CD4-positive, alpha-beta T cell treated with Interleukin-1 beta for 1 hour (primary cell): ENCODE data around the gene RTL10.

Experiments used
- DNase-seq, 2 donors: peaks; one replicate each; pipeline ENCODE4 v3.0.0-alpha.2; 2020 to 2022

Gene RTL10, protein sequence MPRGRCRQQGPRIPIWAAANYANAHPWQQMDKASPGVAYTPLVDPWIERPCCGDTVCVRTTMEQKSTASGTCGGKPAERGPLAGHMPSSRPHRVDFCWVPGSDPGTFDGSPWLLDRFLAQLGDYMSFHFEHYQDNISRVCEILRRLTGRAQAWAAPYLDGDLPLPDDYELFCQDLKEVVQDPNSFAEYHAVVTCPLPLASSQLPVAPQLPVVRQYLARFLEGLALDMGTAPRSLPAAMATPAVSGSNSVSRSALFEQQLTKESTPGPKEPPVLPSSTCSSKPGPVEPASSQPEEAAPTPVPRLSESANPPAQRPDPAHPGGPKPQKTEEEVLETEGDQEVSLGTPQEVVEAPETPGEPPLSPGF

DNA sequence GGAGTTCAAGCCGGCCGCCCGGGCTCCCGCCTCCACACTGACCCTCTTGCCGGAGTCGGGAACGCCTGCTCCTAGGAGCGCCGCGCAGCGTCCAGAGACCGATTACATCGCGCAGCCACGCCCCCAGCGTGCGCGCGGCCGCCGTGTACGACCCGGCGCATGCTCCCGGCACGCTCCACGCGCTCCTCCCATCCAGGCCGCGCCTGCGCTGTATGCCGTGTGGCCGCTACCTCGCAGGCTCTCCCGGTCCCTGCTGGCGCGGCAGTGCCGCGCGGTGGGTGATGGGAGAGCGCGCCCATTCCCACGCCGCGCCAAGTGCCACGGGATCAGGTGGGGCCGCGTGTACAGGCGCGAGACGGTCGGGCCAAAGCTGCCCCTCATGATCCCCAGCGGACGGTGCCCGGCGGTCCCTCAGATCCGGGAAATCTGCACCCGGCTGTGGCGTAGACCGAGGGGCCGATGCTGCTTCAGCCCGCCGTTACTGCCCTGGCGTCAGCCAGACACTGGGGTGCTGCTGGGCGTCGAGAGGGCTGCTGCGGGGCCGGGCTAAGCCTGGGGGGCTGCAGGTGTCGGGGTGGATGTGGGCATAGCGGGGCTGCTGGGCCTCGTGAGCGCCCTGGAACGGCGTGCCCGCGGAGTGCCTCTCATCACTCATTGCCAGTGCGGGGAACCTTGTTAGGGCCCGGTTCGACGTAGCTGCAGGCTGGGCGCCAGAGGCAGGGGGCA, at the start of gene RTL10, which contains the start of gene GNB1L:
Gene RTL10 (minus strand): TSS at position 97 of the 726 bp plus-strand sequence. CDS start 2,613 bp downstream, outside the sequence.
Gene GNB1L (minus strand): TSS at position 97 of the 726 bp plus-strand sequence. CDS start 33,519 bp downstream, outside the sequence.
- peak; percentile 95 to 96 for DNase-seq

DNA sequence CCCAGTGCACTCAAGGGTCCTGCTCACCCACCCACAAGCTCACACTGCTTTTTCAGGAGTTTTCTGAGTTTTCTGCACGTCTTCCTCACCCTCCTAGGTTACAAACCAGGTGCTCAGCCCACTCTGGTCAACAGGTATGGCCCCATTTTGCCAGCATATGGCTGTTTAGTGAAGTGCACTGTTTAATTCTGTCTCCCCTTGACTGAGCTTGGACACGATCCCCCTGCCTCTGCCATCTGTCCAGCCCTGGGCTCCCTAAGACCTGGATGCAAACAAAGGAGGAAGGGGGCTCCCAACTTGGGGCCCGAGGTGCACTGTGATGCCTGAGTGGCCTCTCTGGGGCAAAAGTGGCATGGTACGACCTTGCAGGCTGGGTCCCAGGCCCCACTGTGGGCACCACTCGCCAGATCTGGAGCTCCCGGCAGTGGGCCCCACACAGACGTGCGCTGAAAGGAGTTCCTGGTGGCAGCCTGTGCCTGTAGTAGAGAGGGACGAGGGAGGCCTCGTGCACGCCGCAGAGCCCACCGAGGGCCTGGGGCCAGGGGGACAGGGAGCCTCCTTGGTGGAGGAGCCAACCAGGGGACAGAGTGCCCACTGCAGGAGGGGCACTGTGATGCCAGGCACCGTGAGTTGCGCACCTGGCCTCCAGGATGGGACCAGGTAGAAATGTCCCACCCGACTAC, 49.6 kb upstream of the RTL10 start:
- DNase-seq: no peak

DNA sequence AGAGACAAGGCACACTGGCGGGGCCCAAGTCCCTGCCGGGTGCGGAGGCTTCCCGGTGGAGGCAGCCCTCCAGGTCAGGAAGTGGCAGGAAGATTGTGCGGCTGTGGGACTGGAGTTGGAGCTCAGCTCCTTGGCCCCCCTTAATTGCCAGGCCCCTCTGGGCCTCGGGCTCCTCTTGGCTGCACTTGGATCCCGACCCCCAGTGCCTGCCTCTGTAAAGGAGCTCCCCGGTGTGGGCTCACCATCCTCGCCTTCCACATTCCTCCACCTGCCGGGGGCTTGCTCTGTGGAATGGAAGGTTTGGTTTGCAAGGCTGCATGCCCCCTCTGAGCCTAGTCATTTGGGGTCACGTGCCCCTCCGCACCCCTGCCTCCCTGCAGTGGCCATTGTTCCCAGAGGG, 48.8 kb upstream of the RTL10 start:
- DNase-seq: no peak

DNA sequence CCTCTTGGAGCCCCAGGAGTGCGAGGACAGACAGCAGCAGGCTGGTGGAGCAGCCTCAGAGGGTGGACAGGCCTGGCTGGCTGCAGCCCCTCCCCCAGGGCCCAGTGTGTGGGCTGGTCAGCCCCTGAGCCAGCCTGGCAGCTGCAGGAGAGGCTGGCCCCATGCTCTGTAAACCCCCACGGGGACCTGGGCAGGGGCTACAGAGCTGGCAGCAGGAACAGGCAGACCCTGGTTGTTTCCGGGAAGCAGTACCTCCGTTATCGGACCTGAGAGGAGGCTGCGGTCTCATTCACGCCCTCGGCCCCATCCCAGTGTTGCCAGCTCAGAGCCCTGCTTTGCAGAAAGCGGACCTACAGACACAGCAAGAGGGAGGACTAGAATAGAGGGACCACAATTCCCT, 48.4 kb upstream of the RTL10 start:
- DNase-seq: no peak

DNA sequence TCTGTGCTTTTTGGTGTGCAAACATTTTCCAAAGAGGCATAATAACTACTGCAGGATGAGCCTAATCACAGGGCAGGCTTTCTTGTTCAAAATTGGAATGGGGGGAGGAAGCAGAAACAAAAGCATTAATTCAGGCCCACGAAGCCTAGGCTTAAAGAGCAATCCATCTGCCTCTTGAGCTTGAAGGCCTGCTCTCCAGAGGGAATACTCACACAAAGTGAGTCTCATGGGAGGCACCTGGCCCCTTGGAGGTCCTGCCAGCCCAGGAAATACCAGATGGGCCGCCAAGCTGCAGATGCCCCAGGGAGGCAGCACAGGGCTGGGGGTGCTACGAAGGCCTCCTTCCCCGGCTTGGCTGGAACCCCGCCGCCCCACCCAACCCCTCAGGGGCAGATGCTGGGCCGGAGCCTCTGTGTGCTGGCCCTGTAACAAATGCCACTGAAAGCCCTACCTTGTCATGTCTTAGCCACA, 47.6 kb upstream of the RTL10 start:
- no peak for DNase-seq

DNA sequence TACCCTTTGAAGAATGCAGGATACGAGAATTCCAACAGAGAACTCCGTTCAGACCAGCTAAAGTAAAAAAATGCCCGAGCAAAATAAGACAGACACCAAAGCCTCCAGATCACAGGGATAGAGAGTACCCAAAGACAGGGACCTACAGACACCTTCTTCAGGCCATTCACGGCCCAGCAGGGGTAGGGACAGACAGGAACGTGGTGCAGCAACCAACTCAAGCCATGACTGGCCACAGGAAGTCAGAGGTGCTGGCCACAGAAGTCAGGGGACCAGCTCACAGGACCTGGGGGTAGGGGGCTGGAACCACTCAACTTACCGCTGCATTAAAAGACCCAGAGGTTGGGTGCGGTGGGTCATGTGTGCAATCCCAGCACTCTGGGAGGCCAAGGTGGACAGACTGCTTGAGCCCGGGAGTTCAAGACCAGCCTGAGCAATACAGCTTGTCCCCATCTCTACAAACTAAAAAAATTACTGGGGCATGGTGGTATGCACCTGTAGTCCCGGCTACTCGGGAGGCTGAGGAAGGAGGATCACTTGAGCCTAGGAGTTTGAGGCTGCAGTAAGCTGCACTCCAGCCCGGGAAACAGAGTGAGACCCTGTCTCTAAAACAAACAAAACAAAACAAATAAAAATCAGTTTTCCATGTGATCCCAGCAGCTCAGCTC, 47.0 kb upstream of the RTL10 start:
- DNase-seq: no peak

DNA sequence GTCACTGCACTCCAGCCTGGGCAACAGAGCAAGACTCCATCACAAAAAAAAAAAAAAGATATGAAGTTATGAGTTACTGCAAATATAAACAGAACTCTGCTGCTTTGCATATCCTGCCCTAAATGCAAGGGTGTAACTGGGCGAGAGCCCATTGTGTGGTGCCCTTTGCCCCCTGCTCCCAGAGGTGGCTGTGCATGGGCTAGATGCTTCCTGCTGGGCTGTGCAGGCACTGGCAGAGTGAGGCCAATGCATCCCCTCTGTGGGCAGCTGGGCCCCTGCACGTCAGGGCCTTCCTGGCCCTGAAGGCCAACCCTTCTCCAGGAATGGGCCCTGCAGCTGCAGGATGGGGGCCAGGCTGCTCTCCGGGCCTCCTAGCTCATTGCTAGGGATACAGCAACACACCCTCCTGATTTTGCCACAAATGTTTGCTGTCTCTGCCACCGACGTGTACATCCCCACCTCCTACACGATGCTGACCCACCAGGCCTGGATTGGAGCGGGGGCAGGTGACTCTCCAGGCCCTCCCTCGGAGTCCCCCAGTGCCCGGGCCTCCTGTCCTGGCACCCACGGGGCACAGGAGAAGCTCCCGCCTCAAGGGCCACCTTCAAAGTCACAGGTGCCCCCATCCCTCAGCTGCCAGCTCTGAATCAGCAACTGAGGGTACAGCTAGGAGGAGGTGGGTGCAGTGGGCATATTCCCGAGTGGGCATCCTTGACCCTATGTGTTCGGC, 46.2 kb upstream of the RTL10 start:
- no peak for DNase-seq

DNA sequence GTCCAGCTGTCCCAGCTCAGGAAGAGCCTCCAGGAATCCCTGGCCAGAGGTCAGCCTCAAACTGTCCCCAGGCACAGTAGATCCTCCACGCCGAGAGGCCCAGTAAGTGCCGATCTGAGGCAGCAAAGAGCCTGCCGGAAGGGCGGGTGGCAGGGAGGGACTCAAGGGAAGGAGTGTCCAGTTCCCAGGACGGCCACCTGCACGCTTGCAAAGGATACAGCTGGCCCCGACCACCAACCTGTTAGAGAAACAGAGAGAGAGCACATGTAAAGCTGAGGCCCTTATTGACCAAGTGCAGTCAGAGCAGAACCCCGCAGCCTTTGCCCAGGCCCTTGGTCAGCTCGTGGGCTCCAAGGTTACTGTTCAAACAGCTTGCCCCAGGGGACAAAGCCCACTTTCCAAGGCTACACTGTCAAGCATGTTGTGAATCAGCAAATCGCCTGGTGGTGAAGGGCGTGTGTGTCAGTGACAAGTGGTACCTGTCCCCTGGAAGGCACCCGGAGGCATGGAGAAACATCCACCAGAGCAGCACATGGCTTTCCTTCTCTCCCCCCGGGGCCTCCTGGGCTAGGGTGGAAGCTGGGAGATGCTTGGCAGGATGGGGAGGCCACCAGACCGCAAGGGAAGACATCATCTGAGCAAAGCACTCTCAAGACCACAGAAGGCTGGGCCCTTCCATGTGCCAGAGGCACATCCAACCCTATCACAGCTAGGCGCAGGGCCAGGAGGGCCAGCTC, 44.3 kb upstream of the RTL10 start:
- DNase-seq: no peak

DNA sequence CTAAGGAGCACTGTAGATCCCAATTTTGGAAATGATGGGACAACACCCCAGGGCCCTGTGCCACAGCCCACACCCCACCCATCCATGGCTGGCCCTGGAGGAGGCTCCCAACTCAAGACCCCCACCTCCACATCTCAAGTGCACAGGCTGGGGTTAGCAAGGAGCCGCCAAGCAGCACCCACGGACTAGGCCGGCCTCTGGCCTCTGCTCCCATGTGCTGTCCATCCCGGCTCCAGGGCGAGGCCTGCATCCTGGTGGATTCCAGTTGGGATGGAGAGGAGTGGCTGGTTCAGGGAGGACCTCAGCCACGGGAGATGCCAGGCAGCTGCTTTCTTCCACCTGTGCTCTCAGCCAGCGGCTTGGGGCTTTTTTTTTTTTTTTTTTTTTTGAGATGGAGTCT, 43.5 kb upstream of the RTL10 start:
- no peak for DNase-seq

DNA sequence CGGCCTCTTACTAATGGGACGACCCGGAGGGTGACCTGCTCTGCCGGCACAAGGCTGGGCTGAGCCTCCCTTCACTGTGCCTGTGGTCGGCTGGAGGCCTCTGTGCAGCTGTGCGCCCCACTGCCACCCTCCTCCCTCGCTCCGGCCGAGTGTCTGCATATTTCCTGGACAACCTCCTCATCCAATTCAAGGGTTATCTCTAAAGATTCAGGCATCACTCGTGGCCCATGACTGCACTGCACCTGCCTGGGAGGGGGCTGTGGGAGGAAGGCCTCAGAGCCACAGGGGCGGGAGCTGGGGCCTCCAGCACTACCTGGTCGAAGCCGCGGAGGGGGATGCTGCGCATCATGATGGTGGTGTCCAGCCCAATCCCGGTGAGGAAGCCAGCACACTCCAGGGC, 43.1 kb upstream of the RTL10 start:
- DNase-seq: no peak

DNA sequence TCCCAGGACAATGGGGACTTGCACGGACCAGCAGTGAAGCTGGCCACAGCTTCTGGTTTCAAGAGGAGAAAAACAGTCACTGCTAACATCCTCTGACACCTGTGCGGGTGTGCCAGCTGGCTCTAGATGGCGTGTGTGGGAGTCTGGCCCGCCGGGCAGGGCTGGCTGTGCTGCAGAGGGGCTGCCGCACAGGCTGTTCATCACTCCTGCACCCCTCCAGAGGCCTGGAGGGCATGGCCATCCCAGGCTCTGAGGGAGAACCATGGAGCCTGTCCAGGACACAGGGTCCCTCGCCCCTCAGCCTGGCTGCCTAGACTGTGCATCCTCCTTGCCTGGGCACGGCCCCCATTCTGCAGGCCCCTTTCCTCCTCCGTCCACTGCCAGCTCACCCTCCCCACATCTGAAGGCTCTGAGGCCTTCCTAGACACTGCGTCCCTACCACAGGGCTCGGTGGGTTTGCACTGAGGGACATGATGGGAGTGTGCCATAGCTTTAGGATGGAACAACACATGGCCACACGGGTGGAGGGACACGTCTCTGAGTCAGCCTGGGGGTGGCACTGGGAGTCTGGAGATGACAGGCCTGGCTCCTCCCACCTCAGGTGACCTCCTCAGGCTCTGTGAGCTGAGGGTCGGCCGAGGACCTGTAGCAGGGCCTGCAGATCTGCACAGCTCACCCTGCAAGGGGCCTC, 42.1 kb upstream of the RTL10 start:
- no peak for DNase-seq

DNA sequence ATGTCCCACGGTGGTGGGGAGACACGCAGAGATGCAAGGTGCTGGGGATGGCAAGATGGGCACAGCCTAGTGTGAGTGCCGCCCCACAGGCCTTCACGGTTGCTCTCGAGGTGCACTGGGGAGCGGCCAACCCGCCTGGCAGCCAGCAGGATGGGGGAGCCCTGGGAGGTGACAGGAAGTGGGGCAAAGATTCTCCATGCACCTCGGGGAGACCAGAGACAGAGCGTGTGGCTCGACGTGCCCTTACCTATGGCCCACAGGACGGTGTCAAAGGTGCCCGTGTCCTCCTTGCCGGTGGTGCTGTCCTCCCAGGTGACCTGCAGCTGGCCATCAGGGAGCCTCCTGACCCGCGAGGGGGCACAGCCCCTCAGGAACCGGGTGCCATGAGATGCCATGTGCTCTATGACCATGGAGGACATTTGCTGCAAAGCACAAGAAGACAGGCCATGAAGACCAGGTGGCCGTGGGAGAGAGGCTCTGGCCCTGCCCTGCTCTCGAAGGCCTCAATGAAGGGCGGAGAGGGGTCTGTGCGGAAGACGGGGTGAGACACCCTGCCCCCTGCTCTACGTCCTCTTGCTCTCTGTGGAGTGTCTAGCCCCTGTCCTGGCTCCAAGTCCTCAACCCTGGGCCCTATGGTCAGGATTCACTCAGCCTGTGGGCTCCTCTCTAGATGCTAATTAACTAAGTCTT, 40.6 kb upstream of the RTL10 start:
- no peak for DNase-seq

DNA sequence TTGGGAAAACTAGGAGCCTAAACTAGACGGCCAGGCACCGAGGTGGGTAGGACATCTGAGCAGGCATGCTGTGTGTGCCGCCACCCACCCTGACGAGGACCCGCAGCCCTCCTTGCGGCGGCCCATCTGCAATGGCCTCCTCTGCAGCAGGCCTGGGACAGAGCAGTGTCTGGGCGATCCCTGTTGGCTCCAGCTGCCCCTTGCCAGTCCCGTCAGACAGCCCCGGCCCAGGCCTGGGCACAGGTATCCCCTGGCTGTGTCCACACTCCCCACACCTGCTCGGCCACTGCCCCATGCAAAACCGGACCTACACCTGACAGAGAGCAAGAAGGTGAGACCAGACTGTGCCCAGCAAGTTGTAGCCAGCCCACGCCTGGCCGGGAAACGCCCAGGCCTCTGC, 38.7 kb upstream of the RTL10 start:
- no peak for DNase-seq

DNA sequence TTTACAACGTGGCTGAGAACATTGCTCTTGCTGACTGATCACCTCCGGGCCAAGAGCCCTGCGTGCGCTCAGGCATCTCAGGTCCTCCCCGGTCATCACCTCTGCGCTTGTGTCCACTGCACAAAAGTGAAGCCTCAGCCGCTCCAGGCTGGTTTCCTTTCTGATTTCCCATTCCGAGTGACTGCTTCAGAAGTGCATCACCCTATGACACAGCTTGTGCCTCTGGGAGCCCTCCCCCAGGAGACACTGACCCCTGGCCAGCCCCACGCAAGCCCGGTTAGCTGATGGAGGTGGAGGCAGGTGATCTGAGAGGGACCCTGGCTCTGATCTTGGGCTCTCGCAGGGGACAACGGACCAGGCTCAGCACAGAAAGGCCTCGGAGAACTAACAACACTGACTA, 38.3 kb upstream of the RTL10 start:
- DNase-seq: no peak

DNA sequence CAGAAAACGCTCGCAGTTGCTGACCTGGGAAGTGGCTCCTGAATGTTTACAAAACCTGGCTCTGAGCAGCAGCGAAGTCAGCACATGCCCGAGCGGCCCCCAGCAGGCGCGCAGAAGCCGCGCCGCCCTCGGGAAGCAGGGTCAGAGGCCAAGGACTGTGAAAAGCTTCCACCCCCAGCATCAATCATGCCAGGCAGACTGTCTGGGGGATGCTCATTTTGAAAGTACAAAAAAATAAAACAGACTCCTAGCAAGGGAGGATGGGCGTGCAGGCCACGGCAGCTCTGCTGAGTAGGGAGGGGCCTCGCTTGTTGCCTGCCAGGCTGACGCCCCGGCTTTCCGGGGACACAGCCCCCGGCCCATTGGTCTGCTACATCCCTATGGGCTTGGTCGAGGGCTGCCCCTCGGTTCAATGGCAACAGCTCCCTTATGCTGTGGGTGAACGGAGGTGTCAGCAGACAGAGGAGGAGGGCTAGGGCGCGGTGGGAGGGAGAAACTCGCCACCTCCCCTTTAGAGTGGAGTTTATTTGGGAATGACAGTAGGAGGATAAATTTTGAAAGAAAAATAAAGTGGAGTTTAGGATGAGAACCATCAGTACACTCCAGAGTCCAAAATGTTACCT, 37.7 kb upstream of the RTL10 start:
- peak; percentile 34 to 47 for DNase-seq

DNA sequence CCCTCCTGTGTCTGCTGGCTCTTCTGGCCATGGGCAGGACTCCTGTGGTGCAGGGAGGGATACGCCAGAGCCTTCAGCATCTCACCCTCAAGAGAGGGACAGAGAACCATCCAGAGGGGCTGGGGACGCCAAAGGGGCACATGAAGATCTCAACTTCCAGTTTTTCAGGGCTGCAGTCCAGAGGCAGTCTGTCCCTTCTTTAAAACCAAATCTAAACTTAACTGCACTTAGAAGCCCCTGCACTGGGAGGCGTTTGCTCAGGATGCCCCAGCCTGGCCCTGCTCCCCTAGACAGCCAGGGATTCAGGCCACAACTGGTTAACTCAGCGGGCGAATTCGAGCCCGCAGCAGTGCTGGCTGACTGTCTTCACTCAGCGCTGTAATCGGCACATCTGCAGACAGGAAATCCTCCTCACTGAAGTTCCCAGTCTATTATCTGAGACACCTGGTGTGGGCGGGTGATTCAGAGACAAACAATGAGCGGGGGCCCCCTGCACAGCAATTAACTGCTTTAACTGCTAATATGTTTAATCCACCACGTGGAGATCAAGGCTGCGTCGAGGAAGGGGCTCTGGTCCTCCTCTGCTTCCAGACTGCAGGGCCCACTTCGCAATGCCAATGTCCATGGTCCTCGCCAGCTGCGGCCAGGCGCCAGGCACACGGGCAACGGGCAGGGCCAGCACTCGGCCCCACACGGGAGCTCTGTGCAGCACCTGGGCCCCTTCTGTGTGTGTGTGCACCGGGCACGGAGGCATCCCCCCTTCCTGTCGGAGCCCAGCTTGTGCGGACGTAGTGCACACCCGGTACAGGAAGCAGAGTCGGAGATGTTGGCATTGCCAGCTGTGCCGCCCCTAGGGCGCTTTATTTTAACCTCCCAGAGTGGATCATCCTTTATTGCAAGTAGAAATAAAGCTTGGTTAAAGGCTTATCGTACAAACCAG, 36.9 kb upstream of the RTL10 start:
- DNase-seq: peak; percentile 79 to 82

DNA sequence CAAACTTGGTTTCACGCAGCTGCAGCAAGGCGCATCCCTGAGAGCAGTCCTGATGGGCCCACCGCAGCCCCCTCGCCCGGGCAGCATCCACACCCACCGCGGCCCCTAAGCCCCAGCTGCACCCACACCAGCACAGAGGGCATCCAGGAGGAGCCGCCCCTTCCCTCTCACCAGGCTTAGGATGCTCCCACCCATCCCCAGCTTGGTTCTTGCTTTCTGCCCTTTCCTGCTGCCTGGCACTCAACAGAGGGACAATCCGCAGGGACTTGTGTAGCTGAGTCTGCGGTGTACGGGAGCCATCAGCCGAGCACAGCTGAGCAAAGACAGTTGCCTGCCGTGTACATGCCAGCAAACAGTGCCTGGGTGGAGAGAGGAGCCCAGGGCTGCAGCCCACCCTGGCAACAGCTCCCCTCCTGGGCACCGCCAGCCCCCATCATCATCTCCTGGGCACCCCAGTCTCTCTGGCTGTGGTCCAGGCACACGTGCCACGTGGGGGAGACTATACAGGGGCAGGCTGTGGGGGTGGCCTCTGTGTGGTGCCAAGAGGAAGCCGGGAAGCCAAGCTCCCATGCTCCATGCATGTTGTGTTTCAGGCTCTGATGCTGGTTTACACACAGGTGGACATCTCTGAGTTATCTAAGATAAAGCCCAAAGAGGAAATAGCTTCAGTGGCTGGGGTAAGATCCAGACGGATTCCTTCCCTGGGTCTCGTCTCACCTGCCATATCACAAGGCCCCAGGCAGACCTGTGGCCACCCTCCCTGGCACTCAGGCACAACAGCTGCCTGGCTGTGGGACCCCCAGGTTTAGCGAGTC, 36.0 kb upstream of the RTL10 start:
- no peak for DNase-seq

DNA sequence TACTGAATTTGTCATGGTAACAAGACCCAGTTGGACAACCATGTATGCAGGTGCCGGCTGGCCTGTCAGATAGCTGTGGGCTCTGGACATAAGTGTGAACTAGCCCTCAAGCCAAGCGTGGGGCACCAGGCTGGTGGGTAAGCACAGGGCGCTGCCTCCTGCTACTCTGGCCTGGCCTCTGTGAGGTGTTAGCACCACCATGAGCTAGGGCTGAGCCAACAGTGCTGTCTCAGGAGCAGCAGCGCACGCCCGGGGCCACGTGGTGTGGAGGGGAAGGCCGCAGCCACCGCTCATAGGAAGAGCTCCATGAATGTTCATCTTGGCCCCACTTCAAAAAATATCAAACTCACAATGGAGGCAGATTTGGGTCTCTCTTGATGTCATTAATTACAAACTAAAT, 35.3 kb upstream of the RTL10 start:
- DNase-seq: peak in 1 of 2 donors; percentile 28
